Endothelial cell of umbilical vein (primary cell): Measurements from ENCODE around the gene CNTN3.

Source experiments
- FOS ChIP-seq: IDR thresholded peaks from 2 replicates; pipeline ENCODE4 v1.6.1; 2011; ENCODE audit warnings: mild to moderate bottlenecking, low read length, moderate library complexity, borderline replicate concordance; ENCODE audit not compliant: insufficient read depth
- GATA2 ChIP-seq: IDR thresholded peaks from 2 replicates; pipeline ENCODE4 v1.7.0; 2011; ENCODE audit warnings: low read depth, mild to moderate bottlenecking, moderate library complexity, mixed read lengths, low read length; ENCODE audit not compliant: insufficient read length, insufficient read depth
- JUN ChIP-seq: IDR thresholded peaks from 2 replicates; pipeline ENCODE4 v1.6.1; 2011; ENCODE audit warnings: borderline replicate concordance, low read depth; ENCODE audit not compliant: insufficient read length, insufficient read depth
- POLR2A ChIP-seq: IDR thresholded peaks from 2 replicates; pipeline ENCODE4 v1.6.1; 2012; ENCODE audit warnings: low read depth, mild to moderate bottlenecking, control low read depth, low read length
- TF ChIP-seq, protein P1 (sequence below), 2 donors: IDR thresholded peaks; 1 replicate in 1 of 2; 2 replicates in 1 of 2; pipeline ENCODE4 v1.5.1; 2011; ENCODE audit warnings: low read length in 2 of 2, mild to moderate bottlenecking in 2 of 2, moderate library complexity in 2 of 2, control low read depth in 1 of 2, inconsistent platforms in 1 of 2, low read depth in 1 of 2; ENCODE audit not compliant: insufficient read depth in 1 of 2; ENCODE audit errors: extremely low read depth in 1 of 2

DNA sequence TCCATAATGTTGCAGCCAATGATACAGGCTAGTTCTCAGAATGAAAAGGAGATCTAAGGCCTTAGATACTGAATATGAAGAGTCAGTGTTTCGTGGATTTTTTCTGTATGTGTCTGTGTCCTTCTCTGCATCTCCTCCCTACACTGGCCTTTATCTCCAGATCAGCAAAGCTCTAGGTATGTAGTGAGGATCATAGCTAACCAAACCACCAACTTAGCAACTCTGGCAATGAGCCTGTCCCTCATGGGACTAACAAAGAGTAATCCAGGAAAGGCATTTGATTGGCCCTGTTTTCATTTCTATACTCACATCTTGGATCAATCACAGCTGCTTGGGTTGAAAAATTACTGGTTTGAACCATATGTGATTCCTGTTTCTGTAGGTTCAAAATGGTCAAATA lies 18.6 kb upstream of the CNTN3 start:
- TF ChIP-seq, protein P1, sequence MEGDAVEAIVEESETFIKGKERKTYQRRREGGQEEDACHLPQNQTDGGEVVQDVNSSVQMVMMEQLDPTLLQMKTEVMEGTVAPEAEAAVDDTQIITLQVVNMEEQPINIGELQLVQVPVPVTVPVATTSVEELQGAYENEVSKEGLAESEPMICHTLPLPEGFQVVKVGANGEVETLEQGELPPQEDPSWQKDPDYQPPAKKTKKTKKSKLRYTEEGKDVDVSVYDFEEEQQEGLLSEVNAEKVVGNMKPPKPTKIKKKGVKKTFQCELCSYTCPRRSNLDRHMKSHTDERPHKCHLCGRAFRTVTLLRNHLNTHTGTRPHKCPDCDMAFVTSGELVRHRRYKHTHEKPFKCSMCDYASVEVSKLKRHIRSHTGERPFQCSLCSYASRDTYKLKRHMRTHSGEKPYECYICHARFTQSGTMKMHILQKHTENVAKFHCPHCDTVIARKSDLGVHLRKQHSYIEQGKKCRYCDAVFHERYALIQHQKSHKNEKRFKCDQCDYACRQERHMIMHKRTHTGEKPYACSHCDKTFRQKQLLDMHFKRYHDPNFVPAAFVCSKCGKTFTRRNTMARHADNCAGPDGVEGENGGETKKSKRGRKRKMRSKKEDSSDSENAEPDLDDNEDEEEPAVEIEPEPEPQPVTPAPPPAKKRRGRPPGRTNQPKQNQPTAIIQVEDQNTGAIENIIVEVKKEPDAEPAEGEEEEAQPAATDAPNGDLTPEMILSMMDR (IDR thresholded peaks at IDR 0.05; ENCODE audit: extremely low read depth in 1 of 2, insufficient read depth in 1 of 2, low read depth in 1 of 2, low read length in 2 of 2), result no peak
- no peak for TF ChIP-seq JUN
- no peak for TF ChIP-seq POLR2A
- no peak for TF ChIP-seq FOS
- TF ChIP-seq GATA2, result no peak
